ENCODE results near the gene URM1.

The URM1 gene

GRCh38 chr9:128394379-128395168 lies 23.4 kb downstream of the URM1 start:
- POLR2A ChIA-PET = interaction anchor here (0.7 kb wide), 1 partner anchor 23 kb away, joined by 3 read pairs; the partner anchor contains the start of gene URM1
- TF ChIP-seq CTCF (IDR thresholded peaks at IDR 0.05; ENCODE audit: insufficient read depth, low read length, missing control alignments) = no peak
- no peak overlapping the region for H3K4me3 ChIP-seq (ENCODE audit: low read depth, low read length)
- CTCF ChIA-PET = interaction anchor here (0.8 to 1.5 kb wide), 6 partner anchors 15 to 98 kb away, joined by 3 to 5 read pairs (median 4); partner anchors contain the start of gene CERCAM
- DNase-seq (ENCODE audit: low read depth, low spot score) = no peak

- CTCF ChIA-PET = interaction anchor here (0.8 to 2.2 kb wide), 7 partner anchors 9 to 104 kb away, joined by 3 to 6 read pairs (median 3); no protein-coding TSS in a partner anchor
- POLR2A ChIA-PET = interaction anchor here (0.7 to 1.2 kb wide), 3 partner anchors 23 to 60 kb away, joined by 3 to 5 read pairs (median 4); partner anchors contain the start of gene URM1
- TF ChIP-seq CTCF (IDR thresholded peaks at IDR 0.05; ENCODE audit: insufficient read depth, low read length, missing control alignments) = no peak
- no peak for DNase-seq (ENCODE audit: low read depth, low spot score)
- H3K4me3 ChIP-seq (ENCODE audit: low read depth, low read length) = no peak overlapping the region
Observed at GRCh38 chr9:128396970-128397613, 25.9 kb downstream of the URM1 start.

GRCh38 chr9:128397831-128398230 lies 26.7 kb downstream of the URM1 start:
- H3K4me3 ChIP-seq (ENCODE audit: low read depth, low read length) = no peak overlapping the region
- no peak for TF ChIP-seq CTCF (IDR thresholded peaks at IDR 0.05; ENCODE audit: insufficient read depth, low read length, missing control alignments)
- DNase-seq (ENCODE audit: low read depth, low spot score) = no peak
- POLR2A ChIA-PET = interaction anchor here (1.1 kb wide), 1 partner anchor 59 kb away, joined by 4 read pairs; no protein-coding TSS in a partner anchor
- CTCF ChIA-PET = interaction anchor here (0.8 to 2.2 kb wide), 6 partner anchors 8 to 105 kb away, joined by 3 to 6 read pairs (median 3); no protein-coding TSS in a partner anchor

GRCh38 chr9:128399861-128400260 lies 28.7 kb downstream of the URM1 start:
- POLR2A ChIA-PET = interaction anchor here (0.6 kb wide), 1 partner anchor 161 kb away, joined by 3 read pairs; no protein-coding TSS in a partner anchor
- CTCF ChIA-PET = interaction anchor here (1.5 to 2.3 kb wide), 2 partner anchors 10 to 19 kb away, joined by 6 to 12 read pairs; no protein-coding TSS in a partner anchor
- no peak for DNase-seq (ENCODE audit: low read depth, low spot score)
- TF ChIP-seq CTCF (IDR thresholded peaks at IDR 0.05; ENCODE audit: insufficient read depth, low read length, missing control alignments) = no peak
- H3K4me3 ChIP-seq (ENCODE audit: low read depth, low read length) = no peak overlapping the region

- H3K4me3 ChIP-seq (ENCODE audit: low read depth, low read length) = no peak overlapping the region
- TF ChIP-seq CTCF (IDR thresholded peaks at IDR 0.05; ENCODE audit: insufficient read depth, low read length, missing control alignments) = no peak
- ChIA-PET CTCF (interaction anchor here (1.5 to 4.0 kb wide), 2 partner anchors 15 to 43 kb away, joined by 3 to 17 read pairs; no protein-coding TSS in a partner anchor), POLR2A (no interaction called here)
- no peak for DNase-seq (ENCODE audit: low read depth, low spot score)
Observed at GRCh38 chr9:128404560-128404959, 33.4 kb downstream of the URM1 start.
